ENCODE measurements around the gene RARB.

DNA sequence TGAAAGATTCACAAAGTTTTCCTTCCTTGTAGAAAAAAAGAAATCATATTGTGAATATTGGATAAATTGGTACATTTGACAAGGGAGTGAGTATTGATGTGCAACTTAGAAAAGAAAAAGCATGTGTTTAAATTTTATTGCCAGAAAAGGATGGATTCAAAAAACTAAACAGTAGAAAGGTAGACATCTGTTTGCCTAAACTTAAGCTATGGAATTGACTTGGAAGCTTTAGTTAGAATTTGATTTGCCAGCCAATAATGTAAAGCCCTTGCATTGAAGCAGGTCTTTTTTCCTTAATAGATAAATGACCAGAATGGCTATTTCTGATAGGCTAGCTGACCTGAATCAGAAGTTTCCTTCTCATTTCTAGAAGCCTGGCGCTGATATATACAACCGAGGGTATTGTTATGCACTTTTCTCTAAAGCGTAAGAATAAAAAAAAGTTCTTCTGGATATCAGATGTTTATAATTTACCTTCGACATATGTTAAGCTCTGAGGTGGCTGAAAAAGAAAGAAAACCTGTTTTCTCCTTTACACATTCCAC is 4.2 kb downstream of the RARB start:
- TF ChIP-seq, protein P1, sequence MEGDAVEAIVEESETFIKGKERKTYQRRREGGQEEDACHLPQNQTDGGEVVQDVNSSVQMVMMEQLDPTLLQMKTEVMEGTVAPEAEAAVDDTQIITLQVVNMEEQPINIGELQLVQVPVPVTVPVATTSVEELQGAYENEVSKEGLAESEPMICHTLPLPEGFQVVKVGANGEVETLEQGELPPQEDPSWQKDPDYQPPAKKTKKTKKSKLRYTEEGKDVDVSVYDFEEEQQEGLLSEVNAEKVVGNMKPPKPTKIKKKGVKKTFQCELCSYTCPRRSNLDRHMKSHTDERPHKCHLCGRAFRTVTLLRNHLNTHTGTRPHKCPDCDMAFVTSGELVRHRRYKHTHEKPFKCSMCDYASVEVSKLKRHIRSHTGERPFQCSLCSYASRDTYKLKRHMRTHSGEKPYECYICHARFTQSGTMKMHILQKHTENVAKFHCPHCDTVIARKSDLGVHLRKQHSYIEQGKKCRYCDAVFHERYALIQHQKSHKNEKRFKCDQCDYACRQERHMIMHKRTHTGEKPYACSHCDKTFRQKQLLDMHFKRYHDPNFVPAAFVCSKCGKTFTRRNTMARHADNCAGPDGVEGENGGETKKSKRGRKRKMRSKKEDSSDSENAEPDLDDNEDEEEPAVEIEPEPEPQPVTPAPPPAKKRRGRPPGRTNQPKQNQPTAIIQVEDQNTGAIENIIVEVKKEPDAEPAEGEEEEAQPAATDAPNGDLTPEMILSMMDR (IDR thresholded peaks at IDR 0.05; ENCODE audit: insufficient read depth, low read length), result no peak
- TF ChIP-seq SPI1 (IDR thresholded peaks at IDR 0.05; ENCODE audit: borderline replicate concordance, low read depth), result no peak
